Fibroblast of lung (primary cell): ENCODE data around the gene PTPRF. TPM values are rescaled to one million over a fixed set of nuclear protein-coding genes. Genes with fewer than 3 reads are reported as not detected.

ENCODE experiments used
- DNase-seq, 2 donors: peaks; one replicate each; pipeline versions ENCODE4 v3.0.0 to v3.0.0-alpha.2; 2010; ENCODE audit warnings: low read depth in 2 of 2
- H2AFZ ChIP-seq: 2 replicates; pipeline ENCODE4 v1.5.1; 2012; ENCODE audit warnings: low read length, control low read depth, inconsistent platforms
- H3K27ac ChIP-seq: 2 replicates; pipeline ENCODE4 v1.5.1; 2011; ENCODE audit warnings: low read length, control low read depth; ENCODE audit not compliant: insufficient read depth
- H3K27me3 ChIP-seq: 2 replicates; pipeline ENCODE4 v1.5.1; 2011; ENCODE audit warnings: mild to moderate bottlenecking, low read length; ENCODE audit not compliant: control insufficient read depth, insufficient read depth
- H3K36me3 ChIP-seq: 2 replicates; pipeline ENCODE4 v1.5.1; 2011; ENCODE audit warnings: low read length; ENCODE audit not compliant: control insufficient read depth, insufficient read depth
- H3K4me1 ChIP-seq: 2 replicates; pipeline ENCODE4 v1.5.1; 2011; ENCODE audit warnings: low read length; ENCODE audit not compliant: control insufficient read depth, insufficient read depth; ENCODE audit errors: extremely low read depth
- H3K4me2 ChIP-seq: 2 replicates; pipeline ENCODE4 v1.5.1; 2011; ENCODE audit warnings: low read length, control low read depth; ENCODE audit not compliant: insufficient read depth; ENCODE audit errors: extremely low read depth
- H3K4me3 ChIP-seq, 4 experiments: fragments of 200-600 bp in 1 of 4; sonication (generic) in 1 of 4; replicated peaks in 1 of 4; 2 replicates each; pipeline ENCODE4 v1.5.1; 2011 to 2016; ENCODE audit warnings: low read length in 4 of 4, low read depth in 3 of 4, mild to moderate bottlenecking in 3 of 4, control low read depth in 2 of 4, inconsistent platforms in 1 of 4, mixed read lengths in 1 of 4; ENCODE audit not compliant: insufficient read depth in 1 of 4; ENCODE audit errors: control extremely low read depth in 1 of 4
- H3K79me2 ChIP-seq: 2 replicates; pipeline ENCODE4 v1.5.1; 2012; ENCODE audit warnings: mild to moderate bottlenecking, low read length, inconsistent platforms; ENCODE audit not compliant: control insufficient read depth, insufficient read depth
- H3K9ac ChIP-seq: 2 replicates; pipeline ENCODE4 v1.5.1; 2011; ENCODE audit warnings: mild to moderate bottlenecking, low read length, control low read depth; ENCODE audit not compliant: insufficient read depth
- H3K9me3 ChIP-seq: 2 replicates; pipeline ENCODE4 v1.5.1; 2012; ENCODE audit warnings: low read depth, low read length; ENCODE audit not compliant: control insufficient read depth, insufficient read depth
- H4K20me1 ChIP-seq: 2 replicates; pipeline ENCODE4 v1.5.1; 2011; ENCODE audit warnings: low read length; ENCODE audit not compliant: control insufficient read depth, insufficient read depth; ENCODE audit errors: extremely low read depth
- CTCF ChIP-seq, 2 donors: IDR thresholded peaks in 1 of 2; conservative IDR thresholded peaks in 1 of 2; 1 replicate in 1 of 2; 2 replicates in 1 of 2; pipeline ENCODE4 v1.5.1; 2011 to 2012; ENCODE audit warnings: low read length in 2 of 2, control low read depth in 1 of 2, inconsistent platforms in 1 of 2, low read depth in 1 of 2, mild to moderate bottlenecking in 1 of 2
- EZH2 ChIP-seq: IDR thresholded peaks from 2 replicates; pipeline ENCODE4 v1.5.1; 2012; ENCODE audit warnings: low read length, control low read depth, mild to moderate bottlenecking; ENCODE audit errors: missing control alignments
- polyA plus RNA-seq, 2 donors: library from polyadenylated mRNA; depleted of rRNA in 1 of 2; stranded (reverse) in 1 of 2; unstranded in 1 of 2; fragments of >200 nt; gene quantifications; 2 replicates each; pipeline ENCODE4 v1.2.1, GENCODE V29; 2011 to 2012; ENCODE audit warnings: missing spikeins in 1 of 2
- total RNA-seq: library from RNA; depleted of rRNA; stranded (reverse); fragments of >200 nt; gene quantifications from 2 replicates; pipeline ENCODE4 v1.2.1, GENCODE V29; 2014

The PTPRF gene
- total and polyA plus RNA-seq, 2 donors (not counting 1 experiment from before 2014, with no cell fraction given) = 45.2 to 52.0 TPM

- Histone ChIP-seq H3K9ac (no peak overlapping the region), H3K27me3 (no peaks in the 10 kb centered on the region), H3K4me3 (no peak overlapping the region), H3K4me1 (no peaks in the 10 kb centered on the region), H3K4me2 (no peak overlapping the region), H3K27ac (no peak overlapping the region), H2AFZ (no peak overlapping the region), H4K20me1 (no peaks in the 10 kb centered on the region), H3K79me2 (no peaks in the 10 kb centered on the region), H3K9me3 (no peaks in the 10 kb centered on the region), H3K36me3 (no peaks in the 10 kb centered on the region)
- TF ChIP-seq CTCF (conservative IDR thresholded peaks at IDR 0.05 in 1 of 2, IDR thresholded peaks at IDR 0.05 in 1 of 2; ENCODE audit: low read depth in 1 of 2, low read length in 2 of 2) (no peak), EZH2 (no peak)
- DNase-seq = no peak
Measured at GRCh38 chr1:43513471-43514173, 17.1 kb upstream of the PTPRF start.

GRCh38 chr1:43518935-43519686 is 11.6 kb upstream of the PTPRF start:
- Histone ChIP-seq H3K9ac (no peak overlapping the region), H3K4me1 (peaks cover 5% of the 10 kb centered on the region), H3K4me2 (no peak overlapping the region), H3K27ac (no peak overlapping the region), H4K20me1 (no peaks in the 10 kb centered on the region), H2AFZ (no peak overlapping the region), H3K9me3 (no peaks in the 10 kb centered on the region), H3K36me3 (no peaks in the 10 kb centered on the region), H3K79me2 (no peaks in the 10 kb centered on the region), H3K27me3 (no peaks in the 10 kb centered on the region), H3K4me3 (no peak overlapping the region)
- DNase-seq = no peak
- TF ChIP-seq CTCF (conservative IDR thresholded peaks at IDR 0.05 in 1 of 2, IDR thresholded peaks at IDR 0.05 in 1 of 2; ENCODE audit: low read depth in 1 of 2, low read length in 2 of 2) (no peak), EZH2 (no peak)

- Histone ChIP-seq H4K20me1 (no peaks in the 10 kb centered on the region), H3K9ac (no peak overlapping the region), H3K4me3 (no peak overlapping the region), H3K27me3 (no peaks in the 10 kb centered on the region), H3K79me2 (no peaks in the 10 kb centered on the region), H3K27ac (no peak overlapping the region), H3K4me1 (peaks cover 5% of the 10 kb centered on the region), H3K9me3 (no peaks in the 10 kb centered on the region), H2AFZ (no peak overlapping the region), H3K4me2 (no peak overlapping the region), H3K36me3 (no peaks in the 10 kb centered on the region)
- TF ChIP-seq EZH2 (no peak), CTCF (conservative IDR thresholded peaks at IDR 0.05 in 1 of 2, IDR thresholded peaks at IDR 0.05 in 1 of 2; ENCODE audit: low read depth in 1 of 2, low read length in 2 of 2) (no peak)
- no peak for DNase-seq
Measured at GRCh38 chr1:43520100-43520778, 10.4 kb upstream of the PTPRF start.
